Right atrium auricular region (tissue), 2 donors: ENCODE data around the gene PDE4B. TPM values are rescaled to one million over a fixed set of nuclear protein-coding genes. Genes with fewer than 3 reads are reported as not detected.

Source experiments
- DNase-seq: peaks from one replicate; pipeline ENCODE4 v3.0.0-alpha.2; 2019; ENCODE audit warnings: low spot score
- H3K27ac ChIP-seq, 2 donors: fragments of 200-600 bp; sonication (generic); 1 replicate in 1 of 2; 2 replicates in 1 of 2; pipeline ENCODE4 v1.5.1; 2016 to 2019
- H3K27me3 ChIP-seq, 2 donors: fragments of 200-600 bp; sonication (generic); one replicate each; pipeline versions ENCODE4 v1.5.1 to v1.6.0; 2017 to 2019
- H3K36me3 ChIP-seq: fragments of 200-600 bp; sonication (generic); one replicate; pipeline ENCODE4 v1.5.1; 2016
- H3K4me1 ChIP-seq, 2 donors: fragments of 200-600 bp; sonication (generic); one replicate each; pipeline versions ENCODE4 v1.5.1 to v1.6.0; 2017 to 2019
- H3K4me3 ChIP-seq, 2 donors: fragments of 200-600 bp; sonication (generic); 1 replicate in 1 of 2; 2 replicates in 1 of 2; pipeline ENCODE4 v1.5.1; 2017 to 2019; ENCODE audit warnings: mild to moderate bottlenecking in 1 of 2, moderate library complexity in 1 of 2
- H3K9me3 ChIP-seq, 2 donors: fragments of 200-600 bp; sonication (generic); one replicate each; pipeline ENCODE4 v1.5.1; 2019
- CTCF ChIP-seq, 2 donors: fragments of 200-600 bp; sonication (generic); IDR thresholded peaks; one replicate each; pipeline ENCODE4 v1.5.1; 2019; ENCODE audit warnings: antibody characterized with exemption in 2 of 2
- total RNA-seq, 2 donors: library from RNA; depleted of rRNA; stranded (reverse); fragments of >200 nt; gene quantifications; one replicate each; pipeline ENCODE4 v1.1.0, GENCODE V29; 2016

PDE4B gene
- total RNA-seq, 2 donors from 2014 or later, result 16.0 to 27.7 TPM

- H3K9me3 ChIP-seq, result no peaks in the 10 kb centered on the region
- H3K4me1 ChIP-seq, result peaks cover 0 to 5% of the 10 kb centered on the region in 2 donors
- H3K27me3 ChIP-seq, result no peaks in the 10 kb centered on the region
- no peak overlapping the region for H3K4me3 ChIP-seq
- no peak for DNase-seq
- peak overlapping the region in 1 of 2 donors; percentile 25 for H3K27ac ChIP-seq
- H3K36me3 ChIP-seq, result no peaks in the 10 kb centered on the region
- no peak for TF ChIP-seq CTCF (IDR thresholded peaks at IDR 0.05)
Observed at GRCh38 chr1:66247415-66248208, 454.9 kb downstream of the PDE4B start.

GRCh38 chr1:66248257-66248656 is 455.6 kb downstream of the PDE4B start:
- no peak for DNase-seq

GRCh38 chr1:66248746-66249145 is 456.1 kb downstream of the PDE4B start:
- Histone ChIP-seq H3K9me3 (no peaks in the 10 kb centered on the region), H3K4me3 (no peak overlapping the region), H3K27ac (peak overlapping the region in 1 of 2 donors; percentile 25), H3K27me3 (no peaks in the 10 kb centered on the region), H3K4me1 (peaks cover 0 to 5% of the 10 kb centered on the region in 2 donors), H3K36me3 (no peaks in the 10 kb centered on the region)
- DNase-seq, result no peak
- no peak for TF ChIP-seq CTCF (IDR thresholded peaks at IDR 0.05)

More at GRCh38 chr1:66248257-66248656, 455.6 kb downstream of the PDE4B start:
- H3K4me3 ChIP-seq, result no peak overlapping the region
- H3K9me3 ChIP-seq, result no peaks in the 10 kb centered on the region
- TF ChIP-seq CTCF (IDR thresholded peaks at IDR 0.05), result no peak
- H3K36me3 ChIP-seq, result no peaks in the 10 kb centered on the region
- H3K27ac ChIP-seq, result peak overlapping the region in 1 of 2 donors; percentile 25
- no peaks in the 10 kb centered on the region for H3K27me3 ChIP-seq
- peaks cover 0 to 5% of the 10 kb centered on the region in 2 donors for H3K4me1 ChIP-seq

- H3K4me3 ChIP-seq, result no peak overlapping the region
- DNase-seq, result no peak
- TF ChIP-seq CTCF (IDR thresholded peaks at IDR 0.05), result no peak
- H3K9me3 ChIP-seq, result no peaks in the 10 kb centered on the region
- peaks cover 0 to 5% of the 10 kb centered on the region in 2 donors for H3K4me1 ChIP-seq
- no peaks in the 10 kb centered on the region for H3K36me3 ChIP-seq
- no peaks in the 10 kb centered on the region for H3K27me3 ChIP-seq
- no peak overlapping the region for H3K27ac ChIP-seq
Observed at GRCh38 chr1:66250075-66250474, 457.4 kb downstream of the PDE4B start.

GRCh38 chr1:66250478-66250877 is 457.8 kb downstream of the PDE4B start:
- Histone ChIP-seq H3K27me3 (no peaks in the 10 kb centered on the region), H3K4me1 (peaks cover 0 to 5% of the 10 kb centered on the region in 2 donors), H3K4me3 (no peak overlapping the region), H3K36me3 (no peaks in the 10 kb centered on the region), H3K27ac (no peak overlapping the region), H3K9me3 (no peaks in the 10 kb centered on the region)
- no peak for DNase-seq
- no peak for TF ChIP-seq CTCF (IDR thresholded peaks at IDR 0.05)
